Endothelial cell of umbilical vein (primary cell): Measurements from ENCODE around the gene CELF1. TPM values are rescaled to one million over a fixed set of nuclear protein-coding genes. Genes with fewer than 3 reads are reported as not detected.
A peak's percentile ranks its signal among the peaks of the same experiment; 100 is the strongest.

ENCODE experiments used
- BruUV-seq: library from RNA; stranded (reverse); fragments of 400-500 nt; replicated peaks from 2 replicates; lab custom pipeline; 2021; lab: Mats Ljungman, UMichigan
- CTCF ChIA-PET: fragments of 300-600, 350-600 bp; sonication (Branson Sonifier 250); formaldehyde crosslinking; loops from one replicate; lab custom pipeline; 2021; ENCODE audit warnings: antibody characterized with exemption, inconsistent platforms; lab: Charles Lee
- POLR2A ChIA-PET: fragments of 300-600, 350-600 bp; sonication (Branson Sonifier 250); formaldehyde crosslinking; loops from one replicate; lab custom pipeline; 2021; ENCODE audit warnings: antibody characterized with exemption, inconsistent platforms; lab: Charles Lee
- DNase-seq: peaks from one replicate; pipeline ENCODE4 v3.0.0-alpha.2; 2011; ENCODE audit warnings: low read depth, low spot score
- FAIRE-seq: peaks from 2 replicates; lab custom pipeline; 2011; peaks lifted over from hg19 to GRCh38; lab: Jason Lieb, UNC
- H2AFZ ChIP-seq: 2 replicates; pipeline ENCODE4 v1.6.0; 2012; ENCODE audit warnings: low read depth, low read length, control low read depth, inconsistent platforms
- H3K27ac ChIP-seq: 2 replicates; pipeline ENCODE4 v1.5.1; 2011; ENCODE audit warnings: low read depth, mild to moderate bottlenecking, control low read depth, low read length, moderate library complexity; ENCODE audit not compliant: insufficient read depth
- H3K27me3 ChIP-seq, 2 experiments: 2 replicates each; pipeline versions ENCODE4 v1.6.0 to v1.6.1; 2011; ENCODE audit warnings: low read length in 2 of 2, mixed read lengths in 1 of 2; ENCODE audit not compliant: control insufficient read depth in 2 of 2, insufficient read depth in 2 of 2
- H3K36me3 ChIP-seq, 2 experiments: 2 replicates in 1 of 2; 3 replicates in 1 of 2; pipeline ENCODE4 v1.5.1; 2011; ENCODE audit warnings: low read length in 2 of 2, mild to moderate bottlenecking in 1 of 2, moderate library complexity in 1 of 2; ENCODE audit not compliant: control insufficient read depth in 2 of 2, insufficient read depth in 2 of 2; ENCODE audit errors: extremely low read depth in 1 of 2
- H3K4me1 ChIP-seq: 3 replicates; pipeline ENCODE4 v1.5.1; 2011; ENCODE audit warnings: mild to moderate bottlenecking, low read length; ENCODE audit not compliant: control insufficient read depth, insufficient read depth; ENCODE audit errors: extremely low read depth
- H3K4me2 ChIP-seq: 2 replicates; pipeline ENCODE4 v1.6.1; 2011; ENCODE audit warnings: low read length, control low read depth, mixed read lengths; ENCODE audit not compliant: insufficient read depth
- H3K4me3 ChIP-seq, 3 experiments: fragments of 200-600 bp in 1 of 3; sonication (generic), shearing (Covaris generic) in 1 of 3; replicated peaks in 1 of 3; 2 replicates each; pipeline ENCODE4 v1.5.1; 2011 to 2016; ENCODE audit warnings: control low read depth in 3 of 3, low read length in 3 of 3, mild to moderate bottlenecking in 2 of 3, inconsistent platforms in 1 of 3, low read depth in 1 of 3, moderate library complexity in 1 of 3; ENCODE audit not compliant: insufficient read depth in 1 of 3
- H3K79me2 ChIP-seq: 2 replicates; pipeline ENCODE4 v1.6.0; 2012; ENCODE audit warnings: low read length, inconsistent platforms; ENCODE audit not compliant: control insufficient read depth, insufficient read depth
- H3K9ac ChIP-seq: replicated peaks from 2 replicates; pipeline ENCODE3; 2011; ENCODE audit warnings: low read length, control low read depth; ENCODE audit not compliant: insufficient read depth; ENCODE audit errors: extremely low read depth
- H3K9me1 ChIP-seq: replicated peaks from 3 replicates; pipeline ENCODE4 v1.6.0; 2011; ENCODE audit warnings: mild to moderate bottlenecking, low read length; ENCODE audit not compliant: control insufficient read depth, insufficient read depth; ENCODE audit errors: extremely low read depth
- H3K9me3 ChIP-seq: replicated peaks from 2 replicates; pipeline ENCODE4 v1.5.1; 2012; ENCODE audit warnings: low read length, inconsistent platforms; ENCODE audit not compliant: control insufficient read depth, insufficient read depth
- H4K20me1 ChIP-seq: replicated peaks from 2 replicates; pipeline ENCODE3; 2011; ENCODE audit warnings: mild to moderate bottlenecking, low read length; ENCODE audit not compliant: control insufficient read depth, insufficient read depth; ENCODE audit errors: extremely low read depth
- EZH2 ChIP-seq: IDR thresholded peaks from 2 replicates; pipeline ENCODE4 v1.6.1; 2012; ENCODE audit warnings: borderline replicate concordance, low read depth, mild to moderate bottlenecking, moderate library complexity, low read length, inconsistent platforms; ENCODE audit not compliant: severe bottlenecking
- FOS ChIP-seq: IDR thresholded peaks from 2 replicates; pipeline ENCODE4 v1.6.1; 2011; ENCODE audit warnings: mild to moderate bottlenecking, low read length, moderate library complexity, borderline replicate concordance; ENCODE audit not compliant: insufficient read depth
- GATA2 ChIP-seq: IDR thresholded peaks from 2 replicates; pipeline ENCODE4 v1.7.0; 2011; ENCODE audit warnings: low read depth, mild to moderate bottlenecking, moderate library complexity, mixed read lengths, low read length; ENCODE audit not compliant: insufficient read length, insufficient read depth
- JUN ChIP-seq: IDR thresholded peaks from 2 replicates; pipeline ENCODE4 v1.6.1; 2011; ENCODE audit warnings: borderline replicate concordance, low read depth; ENCODE audit not compliant: insufficient read length, insufficient read depth
- MYC ChIP-seq: IDR thresholded peaks from one replicate; pipeline ENCODE4 v1.6.1; 2011; ENCODE audit warnings: mild to moderate bottlenecking, low read depth, low read length
- POLR2A ChIP-seq: IDR thresholded peaks from 2 replicates; pipeline ENCODE4 v1.6.1; 2012; ENCODE audit warnings: low read depth, mild to moderate bottlenecking, control low read depth, low read length
- POLR2AphosphoS5 ChIP-seq: IDR thresholded peaks from 2 replicates; pipeline ENCODE4 v1.6.1; 2012; ENCODE audit warnings: low read depth, mild to moderate bottlenecking, control low read depth, low read length, moderate library complexity; ENCODE audit not compliant: insufficient read depth
- dilution Hi-C: fragments of 300-500 bp; cut with MboI; formaldehyde crosslinking; loops from one replicate; pipeline ENCODE4 v1.15.0; 2019; ENCODE audit warnings: low sequenced_read_pairs; ENCODE audit not compliant: extremely low pct_ligation_motif_present
- intact Hi-C: fragments of 100-400 bp; cut with micrococcal nuclease; formaldehyde crosslinking; loops from one replicate; pipeline ENCODE4 v1.10.0; 2022
- polyA plus RNA-seq, 4 experiments: library from polyadenylated mRNA; depleted of rRNA in 3 of 4; stranded (reverse) in 3 of 4; unstranded in 1 of 4; fragments of >200 nt; gene quantifications; 2 replicates each; pipeline versions ENCODE4 v1.2.1 to v1.2.3, GENCODE V29; 2011 to 2012; ENCODE audit warnings: missing spikeins in 1 of 4
- total RNA-seq: library from RNA; stranded (reverse); gene quantifications from 2 replicates; pipeline ENCODE4 v1.2.3, GENCODE V29; 2021
- TF ChIP-seq, protein P1 (sequence below), 2 donors: IDR thresholded peaks; 1 replicate in 1 of 2; 2 replicates in 1 of 2; pipeline ENCODE4 v1.5.1; 2011; ENCODE audit warnings: low read length in 2 of 2, mild to moderate bottlenecking in 2 of 2, moderate library complexity in 2 of 2, control low read depth in 1 of 2, inconsistent platforms in 1 of 2, low read depth in 1 of 2; ENCODE audit not compliant: insufficient read depth in 1 of 2; ENCODE audit errors: extremely low read depth in 1 of 2
- TF ChIP-seq, protein P2 (sequence below): IDR thresholded peaks from 2 replicates; pipeline ENCODE4 v1.6.1; 2011; ENCODE audit not compliant: insufficient read depth, insufficient read length

CELF1 gene
- total and polyA plus RNA-seq, 2 donors (not counting 3 experiments of a cell fraction or from before 2014, with no cell fraction given), result 66.3 to 120 TPM

DNA sequence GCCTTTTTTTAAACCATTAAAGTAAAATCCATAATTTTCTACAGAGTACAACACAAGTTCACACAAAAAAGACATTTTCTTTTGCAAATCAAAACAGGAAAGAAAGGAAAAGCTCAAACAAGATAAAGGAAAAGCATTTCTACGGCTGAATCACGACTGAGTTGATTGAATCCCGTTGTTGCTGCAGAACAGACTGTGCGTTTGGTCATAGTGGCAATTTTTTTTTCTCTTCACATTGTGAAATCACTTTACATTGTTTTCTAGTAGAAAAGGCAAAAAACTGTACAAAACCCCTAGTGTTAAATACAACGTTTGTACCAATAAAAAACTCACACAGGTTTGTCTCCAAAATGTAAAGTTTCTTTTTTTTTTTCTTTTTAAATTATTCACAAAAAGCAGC, 86.7 kb downstream of the CELF1 start:
- peak overlapping the region; percentile 36 for H3K27ac ChIP-seq
- FAIRE-seq, result peak; percentile 72
- H4K20me1 ChIP-seq, result no peaks in the 10 kb centered on the region
- CTCF ChIA-PET, result interaction anchor here (0.7 to 2.5 kb wide), 15 partner anchors 9 to 251 kb away, joined by 3 to 8 read pairs (median 4); partner anchors contain the start of genes CELF1 and PSMC3
- POLR2A ChIA-PET, result interaction anchor here (0.6 to 1.4 kb wide), 4 partner anchors 42 to 126 kb away, joined by 3 to 10 read pairs (median 5); partner anchors contain the start of gene CELF1
- peak overlapping the region in 1 of 3 experiments; percentile 10 for H3K4me3 ChIP-seq
- H3K9me3 ChIP-seq, result no peaks in the 10 kb centered on the region
- no peaks in the 10 kb centered on the region for H3K27me3 ChIP-seq
- peak overlapping the region; percentile 25 for H3K9ac ChIP-seq
- peaks cover 26% of the 10 kb centered on the region for H3K79me2 ChIP-seq
- no TSS peak for BruUV-seq
- H3K4me2 ChIP-seq, result peak overlapping the region; percentile 60
- H2AFZ ChIP-seq, result no peak overlapping the region
- intact Hi-C loops, result loop anchor here (1.0 kb wide), 1 partner anchor 87 kb away; the partner anchor contains the start of gene CELF1
- peak; percentile 69 for DNase-seq
- no peaks in the 10 kb centered on the region for H3K9me1 ChIP-seq
- TF ChIP-seq EZH2 (no peak), JUN (no peak), FOS (peak; percentile 27), POLR2A (no peak)
- TF ChIP-seq, protein P1, sequence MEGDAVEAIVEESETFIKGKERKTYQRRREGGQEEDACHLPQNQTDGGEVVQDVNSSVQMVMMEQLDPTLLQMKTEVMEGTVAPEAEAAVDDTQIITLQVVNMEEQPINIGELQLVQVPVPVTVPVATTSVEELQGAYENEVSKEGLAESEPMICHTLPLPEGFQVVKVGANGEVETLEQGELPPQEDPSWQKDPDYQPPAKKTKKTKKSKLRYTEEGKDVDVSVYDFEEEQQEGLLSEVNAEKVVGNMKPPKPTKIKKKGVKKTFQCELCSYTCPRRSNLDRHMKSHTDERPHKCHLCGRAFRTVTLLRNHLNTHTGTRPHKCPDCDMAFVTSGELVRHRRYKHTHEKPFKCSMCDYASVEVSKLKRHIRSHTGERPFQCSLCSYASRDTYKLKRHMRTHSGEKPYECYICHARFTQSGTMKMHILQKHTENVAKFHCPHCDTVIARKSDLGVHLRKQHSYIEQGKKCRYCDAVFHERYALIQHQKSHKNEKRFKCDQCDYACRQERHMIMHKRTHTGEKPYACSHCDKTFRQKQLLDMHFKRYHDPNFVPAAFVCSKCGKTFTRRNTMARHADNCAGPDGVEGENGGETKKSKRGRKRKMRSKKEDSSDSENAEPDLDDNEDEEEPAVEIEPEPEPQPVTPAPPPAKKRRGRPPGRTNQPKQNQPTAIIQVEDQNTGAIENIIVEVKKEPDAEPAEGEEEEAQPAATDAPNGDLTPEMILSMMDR (IDR thresholded peaks at IDR 0.05; ENCODE audit: extremely low read depth in 1 of 2, insufficient read depth in 1 of 2, low read depth in 1 of 2, low read length in 2 of 2), result no peak
- dilution Hi-C loops, result no loop called here
- H3K4me1 ChIP-seq, result peaks cover 39% of the 10 kb centered on the region
- H3K36me3 ChIP-seq, result peaks cover 6 to 14% of the 10 kb centered on the region in 2 experiments

DNA sequence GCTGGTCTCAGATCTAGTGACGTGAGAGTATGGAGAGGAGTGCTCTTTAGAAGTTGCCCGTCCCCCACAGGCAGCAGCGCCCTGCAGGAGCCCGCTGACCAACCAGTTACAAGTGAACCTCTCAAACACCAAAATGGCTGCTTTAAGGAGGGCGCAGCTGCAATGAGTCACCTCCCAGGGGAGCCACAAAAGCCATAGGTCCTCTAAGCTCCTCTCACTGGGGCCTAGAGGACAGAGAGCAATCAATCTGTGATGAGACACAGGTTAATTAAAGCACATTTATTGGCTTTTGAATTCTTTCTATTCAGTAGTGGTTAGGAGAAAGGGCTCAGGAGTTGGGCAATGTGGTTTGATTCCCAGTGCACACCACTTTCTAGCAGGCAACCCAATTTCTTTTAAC, 88.4 kb downstream of the CELF1 start:
- Histone ChIP-seq H3K9me1 (no peaks in the 10 kb centered on the region), H3K79me2 (peaks cover 20% of the 10 kb centered on the region), H3K4me1 (peaks cover 41% of the 10 kb centered on the region), H3K27ac (no peak overlapping the region), H3K4me2 (no peak overlapping the region), H2AFZ (no peak overlapping the region), H3K4me3 (no peak overlapping the region), H4K20me1 (no peaks in the 10 kb centered on the region), H3K9ac (no peak overlapping the region), H3K27me3 (no peaks in the 10 kb centered on the region), H3K9me3 (no peaks in the 10 kb centered on the region), H3K36me3 (peaks cover 0 to 5% of the 10 kb centered on the region in 2 experiments)
- FAIRE-seq, result no peak
- intact Hi-C loops, result no loop called here
- DNase-seq, result no peak
- no TSS peak for BruUV-seq
- TF ChIP-seq JUN (no peak), POLR2A (no peak), MYC (no peak), GATA2 (no peak), EZH2 (no peak), FOS (no peak), POLR2AphosphoS5 (no peak)
- TF ChIP-seq, protein P1 (IDR thresholded peaks at IDR 0.05; ENCODE audit: extremely low read depth in 1 of 2, insufficient read depth in 1 of 2, low read depth in 1 of 2, low read length in 2 of 2), result no peak
- TF ChIP-seq, protein P2, sequence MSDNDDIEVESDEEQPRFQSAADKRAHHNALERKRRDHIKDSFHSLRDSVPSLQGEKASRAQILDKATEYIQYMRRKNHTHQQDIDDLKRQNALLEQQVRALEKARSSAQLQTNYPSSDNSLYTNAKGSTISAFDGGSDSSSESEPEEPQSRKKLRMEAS, result no peak
- dilution Hi-C loops, result no loop called here
- ChIA-PET POLR2A (no interaction called here), CTCF (interaction anchor here (0.5 to 2.5 kb wide), 2 partner anchors 10 to 19 kb away, joined by 3 to 10 read pairs; no protein-coding TSS in a partner anchor)
